Measurements from ENCODE around the gene PLB1. TPM values are rescaled to one million over a fixed set of nuclear protein-coding genes. Genes with fewer than 3 reads are reported as not detected.

Gene PLB1
- total RNA-seq, 1 donor from 2014 or later = 1.8 TPM

- intact Hi-C loops (cut with DNase I) = no loop called here
Measured at GRCh38 chr2:28578774-28579173, 82.9 kb downstream of the PLB1 start.

GRCh38 chr2:28579606-28580005 is 83.7 kb downstream of the PLB1 start:
- DNase-seq = no peak
- no peak for ATAC-seq (ENCODE audit: poor library complexity)
- intact Hi-C loops (cut with DNase I) = no loop called here

More at GRCh38 chr2:28578774-28579173, 82.9 kb downstream of the PLB1 start:
- DNase-seq = no peak
- no peak for ATAC-seq (ENCODE audit: poor library complexity)

GRCh38 chr2:28580078-28580477 is 84.2 kb downstream of the PLB1 start:
- ATAC-seq (ENCODE audit: poor library complexity) (no peak), DNase-seq (no peak)
- intact Hi-C loops (cut with DNase I) = no loop called here

GRCh38 chr2:28581312-28581711 is 85.5 kb downstream of the PLB1 start:
- DNase-seq = no peak
- intact Hi-C loops (cut with DNase I) = no loop called here
- no peak for ATAC-seq (ENCODE audit: poor library complexity)

GRCh38 chr2:28582152-28582551 is 86.3 kb downstream of the PLB1 start:
- no peak for DNase-seq
- ATAC-seq (ENCODE audit: poor library complexity) = no peak

GRCh38 chr2:28582595-28582994 is 86.7 kb downstream of the PLB1 start:
- ATAC-seq (ENCODE audit: poor library complexity) (no peak), DNase-seq (no peak)
- intact Hi-C loops (cut with DNase I) = no loop called here

More at GRCh38 chr2:28582152-28582551, 86.3 kb downstream of the PLB1 start:
- intact Hi-C loops (cut with DNase I) = no loop called here

GRCh38 chr2:28583899-28584553 is 88.2 kb downstream of the PLB1 start:
- intact Hi-C loops (cut with DNase I) = no loop called here
- DNase-seq (peak; percentile 79), ATAC-seq (ENCODE audit: poor library complexity) (peak; percentile 95)

- intact Hi-C loops (cut with DNase I) = no loop called here
- ATAC-seq (ENCODE audit: poor library complexity) (no peak), DNase-seq (no peak)
Measured at GRCh38 chr2:28586867-28587266, 91.0 kb downstream of the PLB1 start.

GRCh38 chr2:28587526-28588291 is 91.8 kb downstream of the PLB1 start:
- intact Hi-C loops (cut with DNase I) = no loop called here
- ATAC-seq (ENCODE audit: poor library complexity) (peak; percentile 69), DNase-seq (no peak)

- no peak for DNase-seq
- no peak for ATAC-seq (ENCODE audit: poor library complexity)
- intact Hi-C loops (cut with DNase I) = no loop called here
Measured at GRCh38 chr2:28588292-28588670, 92.4 kb downstream of the PLB1 start.

GRCh38 chr2:28589746-28590463 is 94.0 kb downstream of the PLB1 start:
- ATAC-seq (ENCODE audit: poor library complexity) = no peak
- intact Hi-C loops (cut with DNase I) = loop anchor here (5.0 kb wide), 1 partner anchor 162 kb away; the partner anchor contains the start of gene PPP1CB
- DNase-seq = no peak

- no peak for DNase-seq
- intact Hi-C loops (cut with DNase I) = loop anchor here (5.0 kb wide), 1 partner anchor 162 kb away; the partner anchor contains the start of gene PPP1CB
- ATAC-seq (ENCODE audit: poor library complexity) = peak; percentile 36
Measured at GRCh38 chr2:28590496-28591301, 94.8 kb downstream of the PLB1 start.

- intact Hi-C loops (cut with DNase I) = loop anchor here (5.0 kb wide), 1 partner anchor 160 kb away; the partner anchor contains the start of gene PPP1CB
- DNase-seq (no peak), ATAC-seq (ENCODE audit: poor library complexity) (no peak)
Measured at GRCh38 chr2:28591711-28592335, 96.0 kb downstream of the PLB1 start.

GRCh38 chr2:28592481-28592880 is 96.6 kb downstream of the PLB1 start:
- ATAC-seq (ENCODE audit: poor library complexity) (no peak), DNase-seq (no peak)
- intact Hi-C loops (cut with DNase I) = loop anchor here (5.0 kb wide), 1 partner anchor 160 kb away; the partner anchor contains the start of gene PPP1CB

GRCh38 chr2:28593160-28593755 is 97.4 kb downstream of the PLB1 start:
- no peak for ATAC-seq (ENCODE audit: poor library complexity)
- no peak for DNase-seq
- intact Hi-C loops (cut with DNase I) = loop anchor here (5.0 kb wide), 1 partner anchor 159 kb away; the partner anchor contains the start of gene PPP1CB

GRCh38 chr2:28594000-28594331 is 98.1 kb downstream of the PLB1 start:
- intact Hi-C loops (cut with DNase I) = loop anchor here (5.0 kb wide), 1 partner anchor 158 kb away; the partner anchor contains the start of gene PPP1CB
- DNase-seq = no peak
- ATAC-seq (ENCODE audit: poor library complexity) = no peak

GRCh38 chr2:28594332-28595108 is 98.7 kb downstream of the PLB1 start:
- ATAC-seq (ENCODE audit: poor library complexity) (peak; percentile 84), DNase-seq (peak; percentile 94)
- intact Hi-C loops (cut with DNase I) = loop anchor here (5.0 kb wide), 1 partner anchor 158 kb away; the partner anchor contains the start of gene PPP1CB
